GM23338 (cell line): ENCODE measurements around the gene ADORA1.

Source experiments
- CREB1 ChIP-seq: fragments of 250-450 bp; sonication (Bioruptor Pico); IDR thresholded peaks from 2 replicates; pipeline ENCODE4 v1.5.0; 2020; ENCODE audit warnings: low read depth, mild to moderate bottlenecking, moderate library complexity
- CTCF ChIP-seq, 2 experiments: fragments of 200-600 bp in 1 of 2; sonication (generic) in 1 of 2; conservative IDR thresholded peaks; 2 replicates each; pipeline versions ENCODE4 v1.5.1 to v1.6.1; 2016 to 2017; ENCODE audit warnings: antibody characterized with exemption in 2 of 2, low read depth in 2 of 2, mild to moderate bottlenecking in 2 of 2, moderate library complexity in 1 of 2
- ETS1 ChIP-seq: IDR thresholded peaks from 2 replicates; pipeline ENCODE4 v1.6.1; 2016; ENCODE audit warnings: antibody characterized with exemption
- EZH2 ChIP-seq: fragments of 200-600 bp; sonication (generic); IDR thresholded peaks from one replicate; pipeline ENCODE4 v1.8.0; 2017; ENCODE audit warnings: antibody characterized with exemption, mild to moderate bottlenecking, low read depth; ENCODE audit not compliant: unreplicated experiment
- EZH2phosphoT487 ChIP-seq: fragments of 200-600 bp; sonication (generic); IDR thresholded peaks from one replicate; pipeline ENCODE4 v1.8.1; 2018; ENCODE audit warnings: antibody characterized with exemption; ENCODE audit not compliant: unreplicated experiment
- JUNB ChIP-seq: IDR thresholded peaks from one replicate; pipeline ENCODE4 v1.6.1; 2016; ENCODE audit warnings: antibody characterized with exemption; ENCODE audit not compliant: unreplicated experiment
- POLR2AphosphoS5 ChIP-seq: IDR thresholded peaks from 2 replicates; pipeline ENCODE4 v1.6.1; 2016; ENCODE audit warnings: antibody characterized with exemption, low read depth
- REST ChIP-seq: IDR thresholded peaks from one replicate; pipeline ENCODE4 v1.6.1; 2018; ENCODE audit warnings: antibody characterized with exemption; ENCODE audit not compliant: unreplicated experiment
- STAT1 ChIP-seq: IDR thresholded peaks from one replicate; pipeline ENCODE4 v1.6.1; 2016; ENCODE audit warnings: antibody characterized with exemption; ENCODE audit not compliant: unreplicated experiment
- ZNF114 ChIP-seq: fragments of 250-450 bp; sonication (Bioruptor Pico); IDR thresholded peaks from 2 replicates; pipeline ENCODE4 v1.5.0; 2020; ENCODE audit warnings: mild to moderate bottlenecking, moderate library complexity
- ZNF331 ChIP-seq: fragments of 250-450 bp; sonication (Bioruptor Pico); IDR thresholded peaks from 2 replicates; pipeline ENCODE4 v1.5.0; 2020; ENCODE audit warnings: low read depth, mild to moderate bottlenecking, moderate library complexity
- ZNF462 ChIP-seq: fragments of 250-450 bp; sonication (Bioruptor Pico); IDR thresholded peaks from 2 replicates; pipeline ENCODE4 v1.5.0; 2020; ENCODE audit warnings: mild to moderate bottlenecking, moderate library complexity

- no peak for TF ChIP-seq CTCF (conservative IDR thresholded peaks at IDR 0.05; ENCODE audit: low read depth in 2 of 2)
- no peak for TF ChIP-seq EZH2
- no peak for TF ChIP-seq POLR2AphosphoS5
- no peak for TF ChIP-seq EZH2phosphoT487
- no peak for TF ChIP-seq CREB1 (CRISPR knock-in tag)
- TF ChIP-seq REST = no peak
- TF ChIP-seq JUNB = no peak
- TF ChIP-seq ZNF114 = no peak
- no peak for TF ChIP-seq ZNF331 (CRISPR knock-in tag)
- TF ChIP-seq ETS1 = no peak
- no peak for TF ChIP-seq STAT1
- no peak for TF ChIP-seq ZNF462 (CRISPR knock-in tag)
Observed at GRCh38 chr1:203161175-203161574, 33.6 kb downstream of the ADORA1 start.
